HG02938 (cell line): ENCODE results near the gene ZNF74.
"Not testable (repeated sequence)": the region's sequence is repeated elsewhere in the genome, so short reads cannot be mapped to it uniquely, and the experiment has no call there.

Experiments
- ATAC-seq: cut with Tn5 transposase; IDR thresholded peaks from one replicate; pipeline ENCODE4 v1.9.1; 2021; ENCODE audit warnings: mild to moderate bottlenecking, moderate library complexity; ENCODE audit not compliant: unreplicated experiment

Gene ZNF74

DNA sequence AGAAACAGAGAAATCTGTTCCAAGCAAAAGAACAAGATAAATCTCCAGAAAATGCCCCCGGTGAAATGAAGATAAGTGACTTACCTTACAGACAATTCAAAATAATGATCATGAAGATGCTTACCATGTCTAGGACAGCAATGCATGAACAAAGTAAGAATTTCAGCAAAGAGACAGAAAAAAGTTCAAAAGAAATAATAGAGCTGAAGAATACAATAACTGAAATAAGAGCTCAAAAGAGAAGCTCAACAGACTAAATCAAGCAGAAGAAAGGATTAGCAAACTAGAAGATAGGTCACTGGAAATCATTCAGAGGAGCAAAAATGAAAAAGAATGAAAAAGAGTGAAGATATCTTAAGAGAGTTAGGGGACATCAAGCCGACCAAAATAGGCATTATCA is 19.8 kb upstream of the ZNF74 start:
- ATAC-seq = not testable (repeated sequence)

DNA sequence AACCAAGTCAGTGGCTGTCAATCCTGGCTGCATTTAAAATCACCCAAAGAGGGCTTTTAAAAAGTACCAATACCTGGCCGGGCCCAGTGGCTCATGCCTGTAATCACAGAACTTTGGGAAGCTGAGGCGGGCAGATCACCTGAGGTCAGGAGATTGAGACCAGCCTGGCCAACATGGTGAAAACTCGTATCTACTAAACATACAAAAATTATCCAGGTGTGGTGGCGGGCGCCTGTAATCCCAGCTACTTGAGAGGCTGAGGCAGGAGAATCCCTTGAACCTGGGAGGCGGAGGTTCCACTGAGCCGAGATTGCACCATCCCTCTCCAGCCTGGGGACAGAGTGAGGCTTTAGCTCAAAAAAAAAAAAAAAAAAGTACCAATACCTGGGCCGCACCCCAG is 17.7 kb upstream of the ZNF74 start:
- ATAC-seq = not testable (repeated sequence)

DNA sequence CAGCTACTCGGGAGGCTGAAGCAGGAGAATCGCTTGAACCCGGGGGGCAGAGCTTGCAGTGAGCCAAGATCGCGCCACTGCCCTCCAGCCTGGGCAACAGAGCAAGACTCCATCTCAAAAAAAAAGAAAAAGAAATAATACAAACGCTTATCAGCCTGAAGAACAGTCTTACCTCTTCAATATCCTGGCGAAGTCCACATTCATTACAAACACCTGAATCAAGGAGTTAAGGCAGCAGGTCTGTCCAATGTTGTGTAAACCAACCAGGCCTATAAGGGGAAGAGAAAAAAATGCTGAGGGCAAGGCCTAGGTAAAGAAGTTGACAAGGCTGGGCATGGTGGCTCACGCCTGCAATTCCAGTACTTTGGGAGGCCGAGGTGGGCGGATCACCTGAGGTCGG is 17.0 kb upstream of the ZNF74 start:
- not testable (repeated sequence) for ATAC-seq

DNA sequence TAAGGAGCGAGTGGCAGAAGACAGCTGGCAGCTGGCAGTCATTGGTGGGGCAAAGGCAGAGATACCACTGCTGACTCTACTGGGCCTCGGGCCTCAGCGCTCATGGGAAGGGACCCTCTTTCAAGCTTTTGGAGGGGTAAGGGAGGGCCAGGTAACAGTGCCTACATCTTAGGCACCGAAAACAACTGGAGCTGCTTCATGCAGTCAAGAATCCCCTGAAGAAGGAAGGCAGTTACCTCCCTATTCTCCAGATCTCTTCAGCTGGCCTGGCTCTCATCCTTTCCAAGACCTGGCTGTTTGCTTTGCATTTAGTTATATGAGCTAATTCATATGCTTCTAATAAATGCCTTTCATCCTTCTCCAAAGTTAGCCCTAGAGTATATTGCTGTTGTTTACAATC is 15.8 kb upstream of the ZNF74 start:
- ATAC-seq = no peak

DNA sequence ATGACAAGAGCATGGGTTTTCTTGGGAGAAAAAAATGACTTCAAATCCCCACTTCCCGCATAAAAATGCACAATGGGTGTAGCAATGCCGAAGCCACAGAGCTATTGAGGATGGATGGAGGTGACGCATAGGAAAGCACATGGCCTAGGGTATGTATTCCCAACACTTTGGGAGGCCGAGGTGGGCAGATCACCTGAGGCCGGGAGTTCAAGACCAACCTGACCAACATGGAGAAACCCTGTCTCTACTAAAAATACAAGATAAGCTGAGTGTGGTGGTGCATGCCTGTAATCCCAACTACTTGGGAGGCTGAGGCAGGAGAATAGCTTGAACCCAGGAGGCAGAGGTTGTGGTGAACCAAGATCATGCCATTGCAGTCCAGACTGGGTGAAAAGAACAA is 15.3 kb upstream of the ZNF74 start:
- ATAC-seq = not testable (repeated sequence)

DNA sequence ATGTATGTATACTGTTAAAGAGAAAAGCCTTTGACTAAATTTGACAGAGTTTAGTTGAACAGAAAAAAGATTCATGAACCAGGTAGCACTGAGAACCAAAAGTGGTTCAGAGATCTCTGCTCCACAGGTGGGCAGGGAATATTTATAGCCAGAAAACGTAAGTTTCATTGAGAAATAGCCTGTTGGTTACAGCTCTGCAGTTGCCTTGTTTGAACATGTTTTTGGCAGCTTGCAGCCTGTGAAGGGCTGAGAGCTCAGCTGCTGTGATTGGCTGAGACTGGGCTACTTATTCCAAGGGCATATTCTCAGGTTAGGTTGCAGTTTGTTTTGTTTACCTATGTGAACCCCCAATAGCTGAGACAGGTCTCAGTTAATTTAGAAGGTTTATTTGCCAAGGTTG is 13.5 kb upstream of the ZNF74 start:
- no peak for ATAC-seq

DNA sequence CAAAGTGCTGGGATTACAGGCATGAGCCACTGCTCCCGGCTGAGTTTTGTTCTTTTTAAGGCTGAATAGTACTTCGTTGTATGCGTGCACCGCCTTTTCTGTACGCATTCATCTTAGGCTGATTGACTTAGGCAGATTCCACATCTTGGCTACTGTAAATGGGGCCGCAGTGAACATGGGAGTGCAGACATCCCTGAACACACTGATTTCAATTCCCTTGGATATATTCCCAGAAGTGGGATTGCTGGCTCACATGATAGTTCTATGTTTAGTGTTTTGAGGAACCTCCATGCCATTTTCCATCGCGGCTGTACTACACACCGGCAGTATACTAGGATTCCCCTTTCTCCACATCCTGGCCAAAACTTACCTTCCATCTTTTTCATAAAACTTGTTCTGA is 10.4 kb upstream of the ZNF74 start:
- no peak for ATAC-seq

DNA sequence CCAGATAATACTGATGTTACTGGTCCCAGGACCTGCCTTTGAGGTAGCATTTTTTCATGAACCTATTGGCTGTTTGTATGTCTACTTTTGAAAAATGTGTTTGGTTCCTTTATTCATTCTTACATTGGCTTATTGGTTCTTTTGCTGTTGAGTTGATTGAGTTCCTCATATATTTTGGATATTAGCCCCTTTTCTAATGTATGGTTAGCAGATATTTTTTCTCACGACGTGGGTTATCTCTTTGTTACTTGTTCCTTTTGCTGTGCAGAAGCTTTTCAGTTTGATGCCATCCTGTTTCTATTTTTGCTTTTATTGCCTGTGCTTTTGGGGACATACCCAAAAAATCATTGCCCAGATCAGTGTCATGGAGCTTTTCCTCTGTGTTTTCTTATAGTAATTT is 9.8 kb upstream of the ZNF74 start:
- ATAC-seq = no peak

DNA sequence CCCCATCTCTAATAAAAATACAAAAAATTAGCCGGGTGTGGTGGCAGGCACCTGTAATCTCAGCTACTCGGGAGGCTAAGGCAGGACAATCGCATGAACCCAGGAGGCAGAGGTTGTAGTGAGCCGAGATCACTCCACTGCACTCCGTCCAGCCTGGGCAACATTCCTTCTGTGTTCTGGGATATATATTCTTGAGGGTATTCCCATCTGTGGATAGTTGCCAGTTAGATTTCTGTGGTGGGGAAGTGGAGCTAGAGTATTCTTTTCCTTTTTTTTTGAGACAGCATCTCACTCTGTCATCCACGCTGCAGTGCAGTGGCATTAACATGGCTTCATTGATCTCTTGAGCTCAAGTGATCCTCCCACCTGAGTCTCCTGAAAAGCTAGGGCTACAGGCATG is 9.1 kb upstream of the ZNF74 start:
- ATAC-seq = no peak

DNA sequence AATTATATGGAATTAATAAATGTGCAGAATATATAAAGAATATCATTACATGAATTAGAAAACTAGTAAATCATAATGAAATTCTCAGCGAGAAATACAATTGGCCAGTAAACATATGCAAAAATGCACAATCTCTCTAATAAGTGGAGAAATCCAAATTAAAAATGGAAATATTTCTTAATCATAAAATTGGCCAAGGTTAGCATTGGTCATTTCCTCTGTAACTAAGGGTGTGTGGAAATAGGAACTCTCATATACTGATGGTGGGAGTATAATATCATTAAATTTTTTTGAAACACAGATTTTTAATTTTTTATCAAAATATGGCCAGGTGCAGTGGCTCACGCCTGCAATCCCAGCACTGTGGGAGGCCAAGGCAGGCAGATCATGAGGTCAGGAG is 7.6 kb upstream of the ZNF74 start:
- no peak for ATAC-seq

DNA sequence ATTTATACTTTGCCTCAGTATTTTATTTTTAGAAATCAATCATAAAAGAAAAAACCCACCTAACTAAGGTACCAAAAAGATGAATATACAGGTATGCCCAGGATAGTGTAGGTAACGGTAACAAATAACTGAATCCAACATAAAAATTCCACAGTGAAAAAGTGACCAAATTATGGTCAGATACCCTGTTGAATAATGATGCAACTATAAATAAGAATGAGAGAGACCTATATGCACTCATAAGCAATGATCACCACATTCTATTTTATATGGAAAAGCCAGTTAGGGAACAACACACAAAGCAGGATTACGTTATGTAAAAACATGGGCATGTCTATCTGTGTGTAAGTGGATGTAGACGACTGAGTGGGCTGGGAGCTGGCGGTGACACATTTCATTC is 7.0 kb upstream of the ZNF74 start:
- ATAC-seq = no peak

DNA sequence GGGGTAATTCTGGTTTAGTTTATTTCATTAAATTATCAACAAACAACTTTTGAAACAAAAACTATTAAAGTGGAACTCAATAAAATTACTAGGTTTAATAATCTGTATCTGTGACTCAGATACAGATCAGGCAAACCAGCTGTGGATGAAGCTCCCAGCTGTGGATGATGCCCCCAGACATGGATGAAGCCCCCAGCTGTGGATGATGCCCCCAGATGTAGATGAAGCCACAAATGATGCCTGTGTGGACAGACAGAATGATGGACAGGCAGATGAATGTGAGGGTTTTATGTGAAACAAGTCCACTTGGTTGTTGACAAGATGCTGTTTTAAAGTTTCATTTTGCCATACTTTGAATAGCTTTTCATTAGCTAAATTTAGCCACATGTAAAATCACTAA is 5.8 kb upstream of the ZNF74 start:
- ATAC-seq = no peak

DNA sequence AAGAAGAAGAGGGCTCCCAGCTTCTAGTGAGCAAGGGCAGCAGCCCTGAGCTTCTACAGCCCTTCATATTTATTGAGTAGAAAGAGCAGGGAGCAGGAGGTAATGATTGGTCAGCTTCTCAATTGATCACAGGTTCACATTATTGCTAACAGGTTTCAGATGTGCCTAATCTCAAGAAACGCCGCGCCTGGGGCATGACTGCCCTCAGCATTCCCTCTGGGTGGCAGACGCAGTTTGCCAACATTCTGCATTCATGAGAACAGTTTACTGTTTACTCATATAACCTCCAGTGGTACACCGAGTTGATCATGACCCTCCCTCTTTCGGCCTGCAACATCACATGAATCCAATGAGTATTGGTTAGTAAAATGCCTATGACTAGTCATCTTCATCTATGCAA is 4.7 kb upstream of the ZNF74 start:
- ATAC-seq = no peak

DNA sequence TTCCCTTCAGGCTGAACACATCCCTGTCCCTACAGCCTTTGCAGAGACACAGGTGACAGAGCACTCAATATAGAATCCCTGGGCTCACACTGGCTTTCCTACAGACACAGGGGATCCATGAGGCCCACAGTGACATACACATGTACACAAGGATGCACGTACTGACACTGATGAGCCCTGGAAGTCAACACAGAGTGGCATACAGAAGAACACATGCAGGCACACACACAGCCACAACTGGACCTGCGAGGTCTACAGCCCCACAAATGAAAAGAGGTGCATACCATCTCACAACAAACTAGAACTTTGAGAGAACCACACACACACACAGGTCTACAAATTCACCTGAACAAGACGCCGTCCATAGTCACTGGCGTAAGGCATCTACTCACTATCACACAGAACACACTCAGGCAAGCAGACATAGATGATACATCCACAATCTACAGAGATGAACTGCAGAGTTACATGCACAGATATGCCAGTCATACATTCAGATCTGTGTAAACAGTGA is 3.5 kb upstream of the ZNF74 start:
- no peak for ATAC-seq

DNA sequence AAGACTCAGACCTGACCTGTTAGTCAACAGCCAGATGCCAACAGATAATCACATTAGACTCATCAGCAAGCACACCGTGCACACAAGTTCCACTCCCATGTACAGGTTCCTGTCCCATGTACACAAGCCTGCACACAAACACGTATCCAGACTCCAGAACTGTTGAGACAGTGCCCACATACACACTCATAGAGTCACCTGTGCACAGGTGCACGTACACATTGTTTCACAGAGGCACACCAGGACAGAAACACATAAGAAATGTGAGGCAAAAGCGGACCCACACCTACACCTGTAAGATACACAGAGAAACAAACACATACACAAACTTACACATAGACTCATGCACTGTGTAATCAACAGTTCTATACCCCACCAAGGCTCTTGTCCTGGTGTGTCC is 2.7 kb upstream of the ZNF74 start:
- ATAC-seq = no peak

DNA sequence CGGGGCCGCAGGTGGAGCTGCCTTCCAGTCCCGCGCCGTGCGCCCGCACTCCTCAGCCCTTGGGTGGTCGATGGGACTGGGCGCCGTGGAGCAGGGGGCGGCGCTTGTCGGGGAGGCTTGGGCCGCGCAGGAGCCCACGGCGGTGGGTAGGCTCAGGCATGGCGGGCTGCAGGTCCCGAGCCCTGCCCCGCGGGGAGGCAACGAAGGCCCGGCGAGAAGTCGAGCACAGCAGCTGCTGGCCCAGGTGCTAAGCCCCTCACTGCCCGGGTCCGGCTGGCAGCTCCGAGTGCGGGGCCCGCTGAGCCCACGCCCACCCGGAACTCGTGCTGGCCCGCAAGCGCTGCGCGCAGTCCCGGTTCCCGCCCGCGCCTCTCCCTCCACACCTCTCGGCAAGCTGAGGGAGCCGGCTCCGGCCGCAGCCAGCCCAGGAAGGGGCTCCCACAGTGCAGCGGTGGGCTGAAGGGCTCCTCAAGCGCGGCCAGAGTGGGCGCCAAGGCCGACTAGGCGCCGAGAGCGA is 1.5 kb upstream of the ZNF74 start:
- ATAC-seq = not testable (repeated sequence)

DNA sequence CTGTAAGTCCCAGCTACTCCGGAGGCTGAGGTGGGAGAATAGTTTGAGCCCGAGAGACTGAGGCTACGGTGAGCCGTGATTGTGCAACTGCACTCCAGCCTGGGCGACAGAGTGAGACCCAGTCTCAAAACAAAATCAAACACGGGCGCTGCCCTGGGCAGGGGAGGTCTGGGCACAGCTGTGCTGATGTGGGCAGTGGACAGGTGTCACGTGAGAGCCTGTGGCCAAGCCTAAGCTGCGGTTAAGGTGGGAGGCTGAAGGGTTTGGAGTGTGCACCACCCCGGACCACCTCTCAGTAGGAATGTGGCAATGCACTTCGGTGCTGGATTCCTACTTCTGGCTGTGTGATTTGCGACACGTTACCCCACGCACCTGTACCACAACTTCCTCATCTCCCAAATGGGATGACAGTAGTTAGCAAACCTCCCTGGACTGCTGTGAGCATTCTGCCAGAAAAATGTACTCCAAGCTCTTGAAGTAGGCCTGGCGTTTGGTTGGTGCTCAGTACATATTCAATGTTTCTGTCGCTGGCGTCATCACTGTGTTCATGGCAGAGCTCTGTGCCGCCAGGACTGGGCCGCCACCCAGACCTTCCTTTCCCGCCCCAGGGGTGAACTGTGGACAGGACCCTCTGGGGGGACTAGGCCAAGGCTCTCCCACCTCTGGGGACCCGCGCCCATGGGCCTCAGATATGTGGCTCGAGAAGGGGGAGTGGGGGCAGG is 807 bp upstream of the ZNF74 start:
- ATAC-seq = no peak

DNA sequence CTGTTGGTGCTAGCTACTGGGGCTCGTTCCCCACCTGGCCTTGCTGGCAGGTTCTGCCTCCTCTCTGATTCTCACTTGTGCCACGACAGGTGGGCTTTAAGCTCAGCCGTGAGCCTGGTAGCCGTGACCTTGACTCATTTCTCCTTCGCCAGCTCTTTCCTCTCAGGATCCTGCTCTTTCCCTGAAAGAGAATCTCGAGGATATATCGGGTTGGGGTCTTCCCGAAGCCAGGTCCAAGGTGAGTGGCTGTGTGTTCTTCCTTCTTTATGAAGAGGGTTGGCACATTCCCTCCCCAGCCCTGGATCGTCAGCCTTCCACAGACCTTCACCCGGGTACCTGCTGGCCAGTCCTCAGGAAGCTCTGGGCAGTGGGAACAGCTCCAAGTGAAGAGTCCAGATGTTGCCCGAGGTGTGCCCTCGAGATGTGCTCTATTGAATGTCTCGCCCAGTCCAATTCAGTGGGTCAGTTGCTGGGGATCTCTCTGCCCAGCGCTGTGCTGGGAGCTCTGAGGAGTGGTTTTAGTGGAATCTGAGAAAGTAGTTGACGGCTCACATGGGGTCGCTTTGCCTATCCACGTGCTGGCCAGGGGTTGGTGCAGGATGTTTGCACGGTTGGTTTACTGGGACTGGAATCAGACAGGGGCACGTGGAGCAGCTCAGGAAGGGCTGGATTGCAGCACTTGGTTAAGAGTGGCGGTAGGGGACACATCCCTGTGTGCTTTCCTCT is 1.4 kb downstream of the ZNF74 start:
- no peak for ATAC-seq

DNA sequence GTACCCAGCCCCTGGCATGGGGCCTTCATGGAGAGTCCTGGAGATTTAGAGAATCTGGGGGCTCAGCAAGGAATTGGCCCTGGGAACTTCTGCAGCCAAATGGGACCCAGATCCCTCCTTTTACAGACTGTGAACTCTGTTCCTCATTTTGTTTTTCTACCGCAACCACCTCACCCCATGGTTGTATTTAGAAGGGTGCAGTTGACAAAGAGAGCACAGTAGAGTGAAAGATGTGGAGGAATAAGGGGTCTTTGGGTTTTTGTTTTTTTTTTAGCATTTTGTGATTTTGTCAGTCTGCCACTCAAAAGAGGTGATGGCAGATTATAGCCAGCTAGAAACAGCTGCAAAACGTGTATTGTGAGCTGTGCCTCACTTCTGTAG is 1.9 kb downstream of the ZNF74 start:
- no peak for ATAC-seq

DNA sequence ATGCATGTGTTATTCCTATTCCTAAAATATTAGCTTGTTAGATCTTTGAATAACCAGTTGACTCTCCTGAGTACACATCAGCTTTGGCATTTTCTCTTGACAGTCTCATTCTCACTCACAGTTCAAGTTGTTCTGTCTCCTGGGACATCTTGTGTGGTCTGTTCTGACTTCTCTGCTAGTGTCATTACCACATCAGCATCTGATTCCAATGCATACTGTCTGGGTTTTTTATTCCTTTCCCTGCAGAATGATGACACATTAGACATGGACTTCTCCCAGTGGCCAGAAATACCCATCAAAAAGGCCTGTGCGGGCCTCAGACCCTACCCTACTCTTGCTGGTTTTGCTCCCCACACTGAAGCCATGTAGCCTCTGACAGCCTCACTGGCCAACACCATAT is 2.7 kb downstream of the ZNF74 start:
- ATAC-seq = no peak

DNA sequence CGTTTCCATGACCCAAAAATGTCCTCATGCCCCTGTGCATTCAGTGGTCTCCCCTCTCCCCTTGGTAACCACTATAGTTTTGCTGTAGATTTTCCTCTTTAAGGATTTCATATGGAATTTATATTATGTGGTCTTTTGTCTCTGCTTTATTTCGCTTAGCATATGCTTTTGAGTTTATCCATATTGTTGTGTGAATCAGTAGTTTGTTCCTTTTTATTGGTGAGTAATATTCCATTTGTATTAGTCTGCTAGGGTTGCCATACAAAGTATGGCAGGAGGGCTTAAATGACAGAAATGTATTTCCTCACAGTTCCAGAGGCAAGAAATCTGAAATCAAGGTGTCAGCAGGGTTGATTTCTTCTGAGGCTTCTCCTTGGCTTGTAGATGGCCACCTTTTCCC is 3.5 kb downstream of the ZNF74 start:
- no peak for ATAC-seq

DNA sequence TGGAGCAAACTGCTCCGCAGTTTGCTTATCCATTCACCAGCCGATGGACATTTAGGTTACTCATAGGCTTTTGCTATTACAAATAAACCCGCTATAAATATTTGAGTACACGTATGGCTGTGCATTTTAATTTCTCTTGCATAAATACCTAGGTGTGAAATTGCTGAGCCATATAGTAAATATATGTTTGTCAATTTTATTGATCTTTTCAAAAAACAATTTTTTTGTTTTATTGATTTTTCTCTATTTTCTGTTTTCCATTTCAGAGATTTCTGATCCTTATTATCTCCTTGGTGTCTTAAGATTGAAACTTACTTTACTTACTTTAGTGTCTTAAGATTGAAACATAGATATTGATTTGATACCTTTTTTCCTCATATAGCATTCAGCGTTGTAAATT is 4.5 kb downstream of the ZNF74 start:
- no peak for ATAC-seq
